GM03348 (cell line): ENCODE data around the gene POU6F1.
"Not testable (repeated sequence)": the region's sequence is repeated elsewhere in the genome, so short reads cannot be mapped to it uniquely, and the experiment has no call there.

Source experiments
- DNase-seq: peaks from one replicate; pipeline ENCODE4 v3.0.0; 2012; ENCODE audit warnings: low spot score

The POU6F1 gene

GRCh38 chr12:51227112-51227511 lies 9.2 kb upstream of the POU6F1 start:
- not testable (repeated sequence) for DNase-seq

DNA sequence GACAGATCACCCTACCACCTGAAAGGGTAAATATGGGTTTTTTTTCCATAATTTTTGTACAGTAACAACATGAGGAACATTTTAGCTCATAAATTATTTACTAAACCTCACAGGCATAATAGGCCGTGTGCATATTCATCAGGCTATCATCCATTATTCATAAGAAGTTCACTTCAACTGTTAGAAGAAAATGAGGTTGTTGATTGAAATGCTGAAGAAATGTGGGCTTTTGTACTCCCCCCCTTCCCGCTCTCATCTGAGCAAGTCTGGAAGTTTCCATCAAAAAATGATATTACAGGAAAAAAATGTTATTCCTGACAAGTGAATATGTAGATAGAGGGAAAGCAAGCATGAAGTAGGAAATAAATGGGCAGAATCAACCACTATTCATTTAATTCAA lies 7.9 kb upstream of the POU6F1 start:
- DNase-seq = no peak

- DNase-seq = no peak
These were observed 7.4 kb upstream of the POU6F1 start for GRCh38 chr12:51225234-51225633.

DNA sequence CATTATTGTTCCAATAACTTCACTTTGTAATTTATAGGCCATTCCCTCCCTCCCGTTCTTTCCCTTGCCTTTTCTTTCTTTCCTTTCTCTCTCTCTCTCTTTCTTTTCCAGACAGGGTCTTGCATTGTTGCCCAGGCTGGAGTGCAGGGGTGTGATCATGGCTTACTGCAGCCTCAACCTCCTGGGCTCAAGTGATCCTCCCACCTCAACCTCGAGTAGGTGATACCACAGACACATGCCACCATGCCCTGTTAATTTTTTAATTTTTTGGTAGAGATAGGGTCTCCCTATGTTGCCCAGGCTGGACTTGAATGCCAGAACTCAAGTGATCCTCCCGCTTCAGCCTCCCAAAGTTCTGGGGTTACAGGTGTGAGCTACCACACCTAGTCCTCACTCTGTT lies 6.8 kb upstream of the POU6F1 start:
- DNase-seq = no peak

GRCh38 chr12:51222461-51222860 lies 4.6 kb upstream of the POU6F1 start:
- DNase-seq = no peak

GRCh38 chr12:51219857-51220256 lies 2.0 kb upstream of the POU6F1 start:
- not testable (repeated sequence) for DNase-seq

DNA sequence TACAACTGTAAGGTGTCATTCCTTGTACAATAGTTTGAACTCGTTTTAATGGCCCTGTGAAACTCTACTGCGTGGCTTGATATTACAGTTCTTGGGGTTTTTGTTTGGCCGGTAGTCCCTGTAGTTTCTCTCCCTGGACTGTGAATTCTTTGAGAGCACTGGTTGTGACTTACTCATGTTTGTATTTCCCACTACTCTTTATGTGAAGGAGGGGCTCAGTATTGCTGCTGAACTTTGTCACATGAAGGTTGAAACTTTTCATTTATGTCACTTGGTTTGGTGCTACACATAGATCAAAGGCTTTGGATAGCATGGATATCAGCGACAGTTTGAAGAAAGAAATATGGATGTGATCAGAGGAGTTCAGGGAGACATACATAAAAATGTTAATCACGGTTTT lies 1.5 kb upstream of the POU6F1 start:
- DNase-seq = no peak

- DNase-seq = no peak
These were observed 822 bp upstream of the POU6F1 start for GRCh38 chr12:51218607-51219161.

DNA sequence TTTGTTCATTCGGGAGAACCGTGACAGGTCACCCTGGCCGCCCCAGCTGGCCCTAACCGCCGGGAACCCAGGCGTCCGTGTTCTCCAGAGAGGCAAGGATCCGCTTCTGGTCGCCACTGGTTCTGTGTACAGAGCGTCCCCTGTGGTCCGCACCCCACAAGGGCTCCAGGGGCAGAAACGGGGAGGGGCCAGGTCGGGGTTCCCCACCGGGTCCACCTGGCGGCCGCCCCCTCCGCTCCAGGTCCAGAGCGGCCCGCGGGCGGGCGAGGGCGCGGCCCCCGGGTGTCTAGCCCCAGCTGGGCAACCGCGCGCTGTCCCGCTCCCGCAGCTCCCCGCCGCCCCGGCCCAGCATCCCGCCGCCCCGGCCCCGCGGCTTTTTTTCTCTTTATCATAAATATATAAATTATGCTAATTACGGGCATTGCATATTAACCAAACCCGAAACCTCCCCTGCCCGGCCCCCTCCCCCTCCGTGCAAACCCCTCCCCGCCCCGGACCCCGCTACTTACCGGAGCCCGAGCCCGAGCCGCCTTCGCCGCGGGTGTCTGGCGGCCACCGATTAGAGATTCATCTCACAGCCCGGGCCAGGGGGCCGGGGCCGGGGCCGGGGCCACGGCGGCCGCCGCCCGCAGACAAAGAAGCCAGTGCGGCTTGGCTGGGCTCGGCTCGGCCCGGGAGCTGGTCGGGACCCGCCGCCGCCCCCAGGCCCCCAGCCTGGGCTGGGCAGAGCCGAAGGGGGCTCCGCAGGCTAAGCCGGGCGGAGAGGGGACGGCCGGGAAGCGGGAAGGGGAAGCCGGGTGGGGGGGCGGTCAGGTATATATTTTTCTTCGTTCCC lies 512 bp downstream of the POU6F1 start:
- peak; percentile 87 for DNase-seq

GRCh38 chr12:51216642-51217041 lies 1.2 kb downstream of the POU6F1 start:
- no peak for DNase-seq

DNA sequence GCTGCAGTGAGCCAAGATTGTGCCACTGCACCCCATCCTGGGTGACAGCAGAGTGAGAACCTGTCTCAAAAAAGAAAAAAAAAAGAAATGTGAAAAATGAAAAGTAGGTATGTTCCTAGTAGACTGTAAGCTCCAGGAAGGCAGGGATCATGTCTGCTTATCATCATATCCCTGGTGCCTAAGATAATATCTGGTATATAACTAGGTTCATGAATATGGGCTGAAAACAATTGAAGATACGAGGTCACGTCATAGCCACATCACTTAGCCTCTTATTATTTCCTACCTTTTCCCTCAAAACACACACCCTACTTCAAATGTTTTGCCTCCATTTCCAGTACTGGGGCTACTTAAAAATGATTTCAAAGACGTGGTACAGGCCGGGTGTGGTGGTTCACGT lies 3.0 kb downstream of the POU6F1 start:
- DNase-seq = no peak

GRCh38 chr12:51210690-51211395 lies 7.0 kb downstream of the POU6F1 start:
- no peak for DNase-seq

DNA sequence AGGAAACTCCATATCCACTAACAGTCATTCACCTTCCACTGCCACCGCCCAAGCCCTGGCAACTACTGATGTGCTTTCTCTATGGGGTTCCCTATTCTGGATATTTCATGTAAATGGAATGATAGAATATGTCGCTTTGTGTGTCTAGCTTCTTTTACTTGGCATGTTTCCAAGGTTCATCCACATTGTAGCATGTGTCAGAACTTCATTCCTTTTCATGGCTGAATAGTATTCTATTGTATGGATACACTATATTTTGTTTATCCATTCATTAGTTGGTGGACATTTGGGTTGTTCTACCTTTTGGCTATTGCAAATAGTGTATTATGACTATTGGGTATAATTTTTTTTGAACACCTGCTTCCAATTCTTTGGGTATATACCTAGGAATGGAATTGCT lies 8.6 kb downstream of the POU6F1 start:
- DNase-seq = no peak

DNA sequence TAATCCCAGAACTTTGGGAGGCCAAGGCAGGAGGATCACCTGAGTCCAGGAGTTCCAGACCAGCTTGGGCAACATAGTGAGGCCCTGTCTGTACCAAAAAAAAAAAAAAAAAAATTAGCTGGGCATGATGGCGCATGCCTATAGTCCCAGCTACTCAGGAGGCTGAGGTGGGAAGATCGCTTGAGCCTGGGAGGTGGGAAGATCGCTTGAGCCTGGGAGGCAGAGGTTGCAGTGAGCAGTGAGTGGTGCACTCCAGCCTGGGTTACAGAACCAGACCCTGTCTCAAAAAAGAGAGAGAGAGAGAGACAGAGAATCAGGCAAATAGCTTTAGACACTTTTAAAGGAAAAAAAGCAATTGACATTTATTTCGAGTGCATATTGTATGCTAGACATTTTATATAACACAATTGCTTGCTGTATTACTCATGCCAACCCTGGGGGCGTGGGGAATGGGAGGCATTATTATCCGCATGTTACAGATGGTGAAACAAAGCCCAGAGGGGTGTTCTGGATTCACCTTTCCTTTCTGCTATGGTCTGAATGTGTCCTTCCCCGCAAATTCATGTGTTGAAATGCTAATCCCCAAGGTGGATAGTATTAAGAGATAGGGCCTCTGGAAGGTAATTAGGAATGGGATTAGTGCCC lies 9.7 kb downstream of the POU6F1 start:
- DNase-seq = no peak

DNA sequence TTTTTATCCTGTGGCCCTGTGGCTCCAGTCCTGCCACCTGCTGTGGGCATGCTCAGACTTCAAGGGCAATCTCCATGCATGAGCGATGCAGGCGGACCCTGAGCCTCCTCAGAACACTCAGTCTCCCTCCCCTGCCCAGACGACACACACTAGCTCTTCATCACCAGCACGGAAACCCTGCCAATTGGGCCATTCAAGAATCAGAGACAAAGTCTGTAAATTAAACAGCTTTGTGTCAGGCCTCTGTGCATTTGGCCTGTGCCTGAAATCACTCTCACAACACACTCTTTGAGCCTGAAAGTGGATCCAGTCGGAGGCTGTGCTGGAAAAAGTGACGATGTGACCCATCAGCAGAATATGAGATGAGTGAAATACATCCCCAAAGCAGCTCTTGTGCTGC lies 12.5 kb downstream of the POU6F1 start:
- DNase-seq = no peak

DNA sequence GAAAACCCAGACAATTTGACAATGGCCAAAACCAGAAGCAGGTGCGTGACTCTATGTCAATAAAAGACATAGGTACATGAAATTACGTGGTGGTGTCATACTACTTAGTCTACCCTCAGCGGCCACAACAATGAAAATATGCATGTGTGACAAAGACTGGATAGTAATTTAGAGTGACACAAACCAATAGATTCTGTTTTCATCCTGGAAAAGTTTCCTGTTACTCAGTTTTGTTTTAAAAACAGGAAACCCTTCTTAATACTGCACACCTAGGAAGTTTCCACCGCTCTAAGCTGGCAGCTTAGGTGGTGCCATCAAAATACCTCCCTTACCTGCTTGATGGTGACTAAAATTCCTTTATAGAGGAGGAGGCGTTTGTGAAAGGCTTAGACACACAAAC lies 15.1 kb downstream of the POU6F1 start:
- DNase-seq = no peak

GRCh38 chr12:51200806-51201205 lies 17.1 kb downstream of the POU6F1 start:
- DNase-seq = no peak

DNA sequence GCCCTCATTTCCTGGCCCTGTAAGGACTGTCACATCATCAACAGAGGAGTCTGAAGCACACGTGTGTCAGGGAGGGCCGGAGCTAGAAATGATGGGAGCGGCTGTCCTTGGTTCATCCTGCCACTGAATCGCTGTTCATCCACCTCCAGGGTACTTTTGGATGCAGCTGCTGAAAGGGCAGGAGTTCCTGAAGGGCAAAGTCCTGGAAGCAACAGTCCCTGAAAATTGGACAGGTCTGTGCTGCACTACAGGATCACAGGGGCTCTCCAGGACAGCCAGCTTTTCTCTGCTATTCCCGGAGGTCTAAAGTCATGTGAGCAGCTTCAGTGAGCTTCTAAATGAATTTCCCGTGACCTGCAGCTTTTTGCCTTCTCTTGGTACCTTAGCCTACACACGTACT lies 17.7 kb downstream of the POU6F1 start:
- no peak for DNase-seq

GRCh38 chr12:51199366-51199945 lies 18.4 kb downstream of the POU6F1 start:
- DNase-seq = no peak

GRCh38 chr12:51198568-51199365 lies 19.1 kb downstream of the POU6F1 start:
- DNase-seq = no peak

GRCh38 chr12:51197736-51198567 lies 19.9 kb downstream of the POU6F1 start:
- DNase-seq = no peak
